MG63 (cell line): ENCODE measurements around the gene ABCA8. TPM values are rescaled to one million over a fixed set of nuclear protein-coding genes. Genes with fewer than 3 reads are reported as not detected.
A peak's percentile ranks its signal among the peaks of the same experiment; 100 is the strongest.

Experiments
- DNase-seq: peaks from one replicate; pipeline ENCODE4 v3.0.0-alpha.2; 2020
- H3K27me3 ChIP-seq: fragments of 250-450 bp; sonication (Bioruptor Pico); 2 replicates; pipeline ENCODE4 v1.5.1; 2020; ENCODE audit warnings: mild to moderate bottlenecking, moderate library complexity
- H3K36me3 ChIP-seq: fragments of 250-450 bp; sonication (Bioruptor Pico); 2 replicates; pipeline ENCODE4 v1.5.1; 2020; ENCODE audit warnings: mild to moderate bottlenecking, moderate library complexity
- H3K4me3 ChIP-seq: fragments of 250-450 bp; sonication (Bioruptor Pico); 2 replicates; pipeline ENCODE4 v1.5.1; 2020; ENCODE audit warnings: mild to moderate bottlenecking, moderate library complexity
- H3K9me3 ChIP-seq: fragments of 250-450 bp; sonication (Bioruptor Pico); 2 replicates; pipeline ENCODE4 v1.5.1; 2020; ENCODE audit warnings: mild to moderate bottlenecking, moderate library complexity
- total RNA-seq: library from RNA; depleted of rRNA; stranded (reverse); fragments of >200 nt; shearing (Covaris generic); gene quantifications from 2 replicates; pipeline ENCODE4 v1.2.3, GENCODE V29; 2014; ENCODE audit warnings: low replicate concordance

ABCA8 gene
- total RNA-seq, 1 experiment from 2014 or later, result 1.8 TPM

- H3K27me3 ChIP-seq, result no peaks in the 10 kb centered on the region
- peaks cover 3% of the 10 kb centered on the region; the same call in 1 of the 2 replicates for H3K9me3 ChIP-seq
- H3K36me3 ChIP-seq, result no peaks in the 10 kb centered on the region
- H3K4me3 ChIP-seq, result no peak overlapping the region
- DNase-seq, result no peak
Observed at GRCh38 chr17:68897557-68897956, 57.6 kb downstream of the ABCA8 start.

- no peak for DNase-seq
- H3K9me3 ChIP-seq, result peaks cover 3% of the 10 kb centered on the region; the same call in 1 of the 2 replicates
- H3K36me3 ChIP-seq, result no peaks in the 10 kb centered on the region
- no peak overlapping the region for H3K4me3 ChIP-seq
- H3K27me3 ChIP-seq, result no peaks in the 10 kb centered on the region
Observed at GRCh38 chr17:68892658-68893057, 62.5 kb downstream of the ABCA8 start.

- no peak for DNase-seq
- Histone ChIP-seq H3K36me3 (no peaks in the 10 kb centered on the region), H3K27me3 (no peaks in the 10 kb centered on the region), H3K9me3 (peaks cover 1% of the 10 kb centered on the region; the same call in 1 of the 2 replicates), H3K4me3 (no peak overlapping the region)
Observed at GRCh38 chr17:68892193-68892592, 63.0 kb downstream of the ABCA8 start.

- no peak for DNase-seq
- no peaks in the 10 kb centered on the region for H3K9me3 ChIP-seq
- no peak overlapping the region for H3K4me3 ChIP-seq
- H3K36me3 ChIP-seq, result no peaks in the 10 kb centered on the region
- H3K27me3 ChIP-seq, result no peaks in the 10 kb centered on the region
Observed at GRCh38 chr17:68886401-68886800, 68.8 kb downstream of the ABCA8 start.

GRCh38 chr17:68884888-68885287 lies 70.3 kb downstream of the ABCA8 start:
- Histone ChIP-seq H3K9me3 (no peaks in the 10 kb centered on the region), H3K27me3 (no peaks in the 10 kb centered on the region), H3K36me3 (no peaks in the 10 kb centered on the region; the same call in 1 of the 2 replicates), H3K4me3 (no peak overlapping the region)
- no peak for DNase-seq

- Histone ChIP-seq H3K9me3 (no peaks in the 10 kb centered on the region), H3K36me3 (no peaks in the 10 kb centered on the region; the same call in 1 of the 2 replicates), H3K4me3 (no peak overlapping the region), H3K27me3 (no peaks in the 10 kb centered on the region)
- DNase-seq, result no peak
Observed at GRCh38 chr17:68878226-68878885, 76.8 kb downstream of the ABCA8 start.

- DNase-seq, result no peak
- no peaks in the 10 kb centered on the region for H3K36me3 ChIP-seq
- no peaks in the 10 kb centered on the region for H3K9me3 ChIP-seq
- no peak overlapping the region for H3K4me3 ChIP-seq
- H3K27me3 ChIP-seq, result no peaks in the 10 kb centered on the region
Observed at GRCh38 chr17:68871447-68871846, 83.7 kb downstream of the ABCA8 start.

GRCh38 chr17:68870976-68871375 lies 84.2 kb downstream of the ABCA8 start:
- Histone ChIP-seq H3K27me3 (no peaks in the 10 kb centered on the region), H3K9me3 (no peaks in the 10 kb centered on the region), H3K36me3 (no peaks in the 10 kb centered on the region), H3K4me3 (no peak overlapping the region)
- DNase-seq, result no peak

- no peaks in the 10 kb centered on the region for H3K36me3 ChIP-seq
- no peak overlapping the region for H3K4me3 ChIP-seq
- H3K27me3 ChIP-seq, result no peaks in the 10 kb centered on the region
- DNase-seq, result no peak
- H3K9me3 ChIP-seq, result no peaks in the 10 kb centered on the region
Observed at GRCh38 chr17:68870161-68870826, 84.9 kb downstream of the ABCA8 start.

- Histone ChIP-seq H3K36me3 (no peaks in the 10 kb centered on the region), H3K27me3 (no peaks in the 10 kb centered on the region), H3K9me3 (no peaks in the 10 kb centered on the region), H3K4me3 (no peak overlapping the region)
- no peak for DNase-seq
Observed at GRCh38 chr17:68868708-68869107, 86.5 kb downstream of the ABCA8 start.

GRCh38 chr17:68867759-68868516 lies 87.3 kb downstream of the ABCA8 start:
- no peaks in the 10 kb centered on the region for H3K27me3 ChIP-seq
- H3K4me3 ChIP-seq, result no peak overlapping the region
- DNase-seq, result no peak
- H3K9me3 ChIP-seq, result 0 out of 2 replicates have a peak, but pooled peaks cover 2% of the 10 kb centered on the region
- H3K36me3 ChIP-seq, result no peaks in the 10 kb centered on the region

GRCh38 chr17:68865584-68865983 lies 89.6 kb downstream of the ABCA8 start:
- Histone ChIP-seq H3K27me3 (no peaks in the 10 kb centered on the region), H3K9me3 (0 out of 2 replicates have a peak, but pooled peaks cover 2% of the 10 kb centered on the region), H3K36me3 (no peaks in the 10 kb centered on the region), H3K4me3 (no peak overlapping the region)
- DNase-seq, result no peak

- H3K4me3 ChIP-seq, result no peak overlapping the region
- DNase-seq, result no peak
- 0 out of 2 replicates have a peak, but pooled peaks cover 2% of the 10 kb centered on the region for H3K9me3 ChIP-seq
- no peaks in the 10 kb centered on the region for H3K27me3 ChIP-seq
- H3K36me3 ChIP-seq, result no peaks in the 10 kb centered on the region
Observed at GRCh38 chr17:68863091-68863652, 92.0 kb downstream of the ABCA8 start.

- Histone ChIP-seq H3K9me3 (peaks cover 2% of the 10 kb centered on the region; the same call in 1 of the 2 replicates), H3K36me3 (no peaks in the 10 kb centered on the region), H3K27me3 (no peaks in the 10 kb centered on the region), H3K4me3 (no peak overlapping the region)
- no peak for DNase-seq
Observed at GRCh38 chr17:68861602-68862001, 93.6 kb downstream of the ABCA8 start.

- Histone ChIP-seq H3K27me3 (no peaks in the 10 kb centered on the region), H3K4me3 (no peak overlapping the region), H3K36me3 (no peaks in the 10 kb centered on the region), H3K9me3 (peaks cover 2% of the 10 kb centered on the region; the same call in 1 of the 2 replicates)
- DNase-seq, result no peak
Observed at GRCh38 chr17:68860941-68861340, 94.3 kb downstream of the ABCA8 start.

GRCh38 chr17:68854452-68854851 lies 100.7 kb downstream of the ABCA8 start:
- Histone ChIP-seq H3K4me3 (no peak overlapping the region), H3K36me3 (no peaks in the 10 kb centered on the region), H3K9me3 (no peaks in the 10 kb centered on the region; the same call in 1 of the 2 replicates), H3K27me3 (no peaks in the 10 kb centered on the region)
- no peak for DNase-seq

- no peaks in the 10 kb centered on the region; the same call in 1 of the 2 replicates for H3K9me3 ChIP-seq
- no peak overlapping the region for H3K4me3 ChIP-seq
- no peaks in the 10 kb centered on the region for H3K27me3 ChIP-seq
Observed at GRCh38 chr17:68853439-68853838, 101.8 kb downstream of the ABCA8 start.

More at GRCh38 chr17:68853439-68853838, 101.8 kb downstream of the ABCA8 start:
- H3K36me3 ChIP-seq, result no peaks in the 10 kb centered on the region
- peak; percentile 11 for DNase-seq
